HepG2 (cell line): ENCODE measurements around the gene L3MBTL1. TPM values are rescaled to one million over a fixed set of nuclear protein-coding genes. Genes with fewer than 3 reads are reported as not detected.

Source experiments
- ATF7-NPFF ChIP-seq: sonication (generic); formaldehyde crosslinking; IDR thresholded peaks from 2 replicates; pipeline ENCODE4 v1.8.1; 2023; ENCODE audit warnings: mild to moderate bottlenecking, low read depth, missing genetic modification reagents, moderate library complexity
- DPF2 ChIP-seq: sonication (generic); formaldehyde crosslinking; IDR thresholded peaks from 2 replicates; pipeline ENCODE4 v1.4.0; 2020; ENCODE audit warnings: mild to moderate bottlenecking, low read depth, missing genetic modification reagents, borderline replicate concordance
- NONO ChIP-seq, 2 experiments: fragments of 450-650 bp in 1 of 2; sonication (generic) in 1 of 2; formaldehyde crosslinking in 1 of 2; IDR thresholded peaks in 1 of 2; conservative IDR thresholded peaks in 1 of 2; 2 replicates each; pipeline versions ENCODE4 v1.6.1 to v1.8.0; 2017 to 2022; ENCODE audit warnings: mild to moderate bottlenecking in 1 of 2, missing genetic modification reagents in 1 of 2, moderate library complexity in 1 of 2
- NRL ChIP-seq: sonication (generic); formaldehyde crosslinking; IDR thresholded peaks from 2 replicates; pipeline ENCODE4 v1.5.0; 2020; ENCODE audit warnings: missing genetic modification reagents, mild to moderate bottlenecking, moderate library complexity, borderline replicate concordance
- PRMT3 ChIP-seq: sonication (generic); formaldehyde crosslinking; IDR thresholded peaks from 2 replicates; pipeline ENCODE4 v1.8.1; 2022; ENCODE audit warnings: low read depth, mild to moderate bottlenecking, moderate library complexity, missing genetic modification reagents, borderline replicate concordance
- RXRB ChIP-seq: IDR thresholded peaks from 2 replicates; pipeline ENCODE4 v1.6.1; 2016; ENCODE audit warnings: borderline replicate concordance, missing genetic modification reagents, missing compliant biosample characterization
- SMAD9 ChIP-seq: sonication (generic); formaldehyde crosslinking; IDR thresholded peaks from 2 replicates; pipeline ENCODE4 v1.5.1; 2020; ENCODE audit warnings: mild to moderate bottlenecking, missing genetic modification reagents
- SOX13 ChIP-seq, 3 experiments: fragments of 450-650 bp in 1 of 3; sonication (generic) in 1 of 3; formaldehyde crosslinking in 1 of 3; IDR thresholded peaks in 2 of 3; conservative IDR thresholded peaks in 1 of 3; 2 replicates each; pipeline versions ENCODE4 v1.5.0 to v1.6.1; 2016 to 2020; ENCODE audit warnings: antibody characterized with exemption in 1 of 3, mild to moderate bottlenecking in 1 of 3, missing compliant biosample characterization in 1 of 3, missing genetic modification reagents in 1 of 3, moderate library complexity in 1 of 3
- ZEB1 ChIP-seq: IDR thresholded peaks from 2 replicates; pipeline ENCODE4 v1.6.1; 2012; ENCODE audit warnings: mild to moderate bottlenecking, low read depth, inconsistent platforms; ENCODE audit not compliant: insufficient replicate concordance
- ZFP90 ChIP-seq: sonication (generic); formaldehyde crosslinking; IDR thresholded peaks from 2 replicates; pipeline ENCODE4 v1.8.0; 2022; ENCODE audit warnings: missing genetic modification reagents, mild to moderate bottlenecking, inconsistent platforms, borderline replicate concordance
- ZNF367 ChIP-seq: sonication (generic); formaldehyde crosslinking; IDR thresholded peaks from 2 replicates; pipeline ENCODE4 v1.4.0; 2020; ENCODE audit warnings: missing genetic modification reagents, borderline replicate concordance
- ZNF451 ChIP-seq: sonication (generic); formaldehyde crosslinking; IDR thresholded peaks from 2 replicates; pipeline ENCODE4 v1.5.0; 2020; ENCODE audit warnings: mild to moderate bottlenecking, missing genetic modification reagents
- ZNF510 ChIP-seq: sonication (generic); formaldehyde crosslinking; IDR thresholded peaks from 2 replicates; pipeline ENCODE4 v1.4.0; 2020; ENCODE audit warnings: low read depth, mild to moderate bottlenecking, missing genetic modification reagents
- ZNF773 ChIP-seq: sonication (generic); formaldehyde crosslinking; IDR thresholded peaks from 2 replicates; pipeline ENCODE4 v1.4.0; 2020; ENCODE audit warnings: missing genetic modification reagents, borderline replicate concordance
- polyA plus RNA-seq, 8 experiments: library from polyadenylated mRNA; depleted of rRNA in 3 of 8; stranded (reverse) in 7 of 8; unstranded in 1 of 8; fragments of >200 nt; fragmentation: Illumina TruSeq in 4 of 8; extraction: Trizol in 4 of 8; gene quantifications; 2 replicates each; pipeline versions ENCODE4 v1.2.1 to v1.2.3, GENCODE V29; 2011 to 2016; ENCODE audit warnings: low read depth in 4 of 8, missing spikeins in 1 of 8, mixed read lengths in 1 of 8; ENCODE audit not compliant: insufficient read depth in 1 of 8
- total RNA-seq, 5 experiments: library from RNA; depleted of rRNA; stranded (reverse); fragments of >200 nt; fragmentation: Illumina TruSeq; extraction: Trizol; gene quantifications; 2 replicates each; pipeline ENCODE4 v1.2.3, GENCODE V29; 2016; ENCODE audit warnings: low read depth in 1 of 5
- TF ChIP-seq, protein P1 (sequence below): sonication (generic); formaldehyde crosslinking; IDR thresholded peaks from 2 replicates; pipeline ENCODE4 v1.4.0; 2020; ENCODE audit warnings: missing genetic modification reagents
- TF ChIP-seq, protein P2 (sequence below): sonication (generic); formaldehyde crosslinking; IDR thresholded peaks from 2 replicates; pipeline ENCODE4 v1.8.0; 2022; ENCODE audit warnings: missing genetic modification reagents, mild to moderate bottlenecking, borderline replicate concordance
- TF ChIP-seq, protein P3 (sequence below): sonication (generic); formaldehyde crosslinking; IDR thresholded peaks from 2 replicates; pipeline ENCODE4 v1.9.0; 2021; ENCODE audit warnings: missing genetic modification reagents, mild to moderate bottlenecking, borderline replicate concordance
- TF ChIP-seq, protein P4 (sequence below): sonication (generic); formaldehyde crosslinking; IDR thresholded peaks from 2 replicates; pipeline ENCODE4 v1.5.0; 2020; ENCODE audit warnings: missing genetic modification reagents
- TF ChIP-seq, protein P5 (sequence below): sonication (generic); formaldehyde crosslinking; IDR thresholded peaks from 2 replicates; pipeline ENCODE4 v1.4.0; 2020; ENCODE audit warnings: missing genetic modification reagents, borderline replicate concordance

L3MBTL1 gene
- total and polyA plus RNA-seq, 2 of the 13 experiments (the other 11 are each of a cell fraction or from before 2014, with no cell fraction given), result 9.0 to 17.8 TPM

DNA sequence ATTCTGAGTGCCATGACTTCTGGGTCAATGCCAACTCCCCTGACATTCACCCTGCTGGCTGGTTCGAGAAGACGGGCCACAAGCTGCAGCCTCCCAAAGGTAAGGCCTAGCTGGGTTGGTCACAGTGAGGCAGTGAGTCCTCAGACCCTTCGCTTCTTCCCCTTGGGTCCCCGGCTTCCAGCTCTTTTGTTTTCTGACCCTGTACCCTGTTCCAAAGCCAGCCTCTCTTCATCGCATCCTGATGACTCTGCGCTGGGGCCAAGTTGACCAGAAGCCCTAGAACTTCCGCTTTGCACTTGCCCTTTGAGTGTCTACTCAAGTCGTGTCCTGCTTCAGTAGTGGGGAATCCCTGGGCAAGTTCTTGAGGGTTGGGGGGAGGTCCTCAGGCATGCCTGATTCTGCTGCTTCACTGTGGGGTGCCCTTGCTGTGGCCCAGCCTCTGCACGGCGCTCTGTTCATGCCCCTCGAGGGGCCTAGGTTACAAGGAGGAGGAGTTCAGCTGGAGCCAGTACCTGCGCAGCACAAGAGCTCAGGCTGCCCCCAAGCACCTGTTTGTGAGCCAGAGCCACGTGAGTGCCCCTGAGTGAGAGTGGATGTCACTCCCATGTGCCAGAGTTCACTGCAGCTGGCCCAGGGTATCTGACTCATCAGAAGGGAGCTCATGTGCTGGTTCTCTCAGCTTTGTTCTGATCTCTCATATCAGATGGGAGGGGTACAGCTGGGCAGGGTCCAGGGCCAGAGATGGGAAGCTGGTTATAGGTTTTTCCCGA lies 23.0 kb downstream of the L3MBTL1 start (continued):
- TF ChIP-seq, protein P1, sequence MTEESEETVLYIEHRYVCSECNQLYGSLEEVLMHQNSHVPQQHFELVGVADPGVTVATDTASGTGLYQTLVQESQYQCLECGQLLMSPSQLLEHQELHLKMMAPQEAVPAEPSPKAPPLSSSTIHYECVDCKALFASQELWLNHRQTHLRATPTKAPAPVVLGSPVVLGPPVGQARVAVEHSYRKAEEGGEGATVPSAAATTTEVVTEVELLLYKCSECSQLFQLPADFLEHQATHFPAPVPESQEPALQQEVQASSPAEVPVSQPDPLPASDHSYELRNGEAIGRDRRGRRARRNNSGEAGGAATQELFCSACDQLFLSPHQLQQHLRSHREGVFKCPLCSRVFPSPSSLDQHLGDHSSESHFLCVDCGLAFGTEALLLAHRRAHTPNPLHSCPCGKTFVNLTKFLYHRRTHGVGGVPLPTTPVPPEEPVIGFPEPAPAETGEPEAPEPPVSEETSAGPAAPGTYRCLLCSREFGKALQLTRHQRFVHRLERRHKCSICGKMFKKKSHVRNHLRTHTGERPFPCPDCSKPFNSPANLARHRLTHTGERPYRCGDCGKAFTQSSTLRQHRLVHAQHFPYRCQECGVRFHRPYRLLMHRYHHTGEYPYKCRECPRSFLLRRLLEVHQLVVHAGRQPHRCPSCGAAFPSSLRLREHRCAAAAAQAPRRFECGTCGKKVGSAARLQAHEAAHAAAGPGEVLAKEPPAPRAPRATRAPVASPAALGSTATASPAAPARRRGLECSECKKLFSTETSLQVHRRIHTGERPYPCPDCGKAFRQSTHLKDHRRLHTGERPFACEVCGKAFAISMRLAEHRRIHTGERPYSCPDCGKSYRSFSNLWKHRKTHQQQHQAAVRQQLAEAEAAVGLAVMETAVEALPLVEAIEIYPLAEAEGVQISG (CRISPR knock-in tag), result peak; percentile 84
- TF ChIP-seq, protein P2, sequence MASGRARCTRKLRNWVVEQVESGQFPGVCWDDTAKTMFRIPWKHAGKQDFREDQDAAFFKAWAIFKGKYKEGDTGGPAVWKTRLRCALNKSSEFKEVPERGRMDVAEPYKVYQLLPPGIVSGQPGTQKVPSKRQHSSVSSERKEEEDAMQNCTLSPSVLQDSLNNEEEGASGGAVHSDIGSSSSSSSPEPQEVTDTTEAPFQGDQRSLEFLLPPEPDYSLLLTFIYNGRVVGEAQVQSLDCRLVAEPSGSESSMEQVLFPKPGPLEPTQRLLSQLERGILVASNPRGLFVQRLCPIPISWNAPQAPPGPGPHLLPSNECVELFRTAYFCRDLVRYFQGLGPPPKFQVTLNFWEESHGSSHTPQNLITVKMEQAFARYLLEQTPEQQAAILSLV (CRISPR knock-in tag), result peak; percentile 91
- TF ChIP-seq ATF7-NPFF (CRISPR knock-in tag), result peak; percentile 87
- TF ChIP-seq NRL, result peak; percentile 78; the same call in 1 of the 2 replicates
- 0 out of 2 replicates have a peak, but pooled peaks have one; percentile 36 for TF ChIP-seq ZNF510
- TF ChIP-seq PRMT3 (CRISPR knock-in tag), result peak; percentile 87; the same call in 1 of the 2 replicates
- TF ChIP-seq ZNF367, result 0 out of 2 replicates have a peak, but pooled peaks have one; percentile 49
- TF ChIP-seq RXRB, result peak; percentile 87
- TF ChIP-seq, protein P3, sequence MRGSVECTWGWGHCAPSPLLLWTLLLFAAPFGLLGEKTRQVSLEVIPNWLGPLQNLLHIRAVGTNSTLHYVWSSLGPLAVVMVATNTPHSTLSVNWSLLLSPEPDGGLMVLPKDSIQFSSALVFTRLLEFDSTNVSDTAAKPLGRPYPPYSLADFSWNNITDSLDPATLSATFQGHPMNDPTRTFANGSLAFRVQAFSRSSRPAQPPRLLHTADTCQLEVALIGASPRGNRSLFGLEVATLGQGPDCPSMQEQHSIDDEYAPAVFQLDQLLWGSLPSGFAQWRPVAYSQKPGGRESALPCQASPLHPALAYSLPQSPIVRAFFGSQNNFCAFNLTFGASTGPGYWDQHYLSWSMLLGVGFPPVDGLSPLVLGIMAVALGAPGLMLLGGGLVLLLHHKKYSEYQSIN (CRISPR knock-in tag), result no peak
- TF ChIP-seq, protein P4, sequence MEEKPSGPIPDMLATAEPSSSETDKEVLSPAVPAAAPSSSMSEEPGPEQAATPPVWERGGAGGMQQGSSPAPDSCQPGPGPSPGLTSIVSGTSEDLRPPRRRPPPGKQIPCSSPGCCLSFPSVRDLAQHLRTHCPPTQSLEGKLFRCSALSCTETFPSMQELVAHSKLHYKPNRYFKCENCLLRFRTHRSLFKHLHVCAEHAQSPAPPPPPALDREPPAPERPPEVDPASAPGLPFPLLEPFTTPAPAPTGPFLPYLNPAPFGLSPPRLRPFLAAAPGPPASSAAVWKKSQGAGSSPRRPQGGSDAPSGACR (CRISPR knock-in tag), result 0 out of 2 replicates have a peak, but pooled peaks have one; percentile 48
- TF ChIP-seq DPF2 (CRISPR knock-in tag), result peak; percentile 49; the same call in 1 of the 2 replicates
- TF ChIP-seq, protein P5, sequence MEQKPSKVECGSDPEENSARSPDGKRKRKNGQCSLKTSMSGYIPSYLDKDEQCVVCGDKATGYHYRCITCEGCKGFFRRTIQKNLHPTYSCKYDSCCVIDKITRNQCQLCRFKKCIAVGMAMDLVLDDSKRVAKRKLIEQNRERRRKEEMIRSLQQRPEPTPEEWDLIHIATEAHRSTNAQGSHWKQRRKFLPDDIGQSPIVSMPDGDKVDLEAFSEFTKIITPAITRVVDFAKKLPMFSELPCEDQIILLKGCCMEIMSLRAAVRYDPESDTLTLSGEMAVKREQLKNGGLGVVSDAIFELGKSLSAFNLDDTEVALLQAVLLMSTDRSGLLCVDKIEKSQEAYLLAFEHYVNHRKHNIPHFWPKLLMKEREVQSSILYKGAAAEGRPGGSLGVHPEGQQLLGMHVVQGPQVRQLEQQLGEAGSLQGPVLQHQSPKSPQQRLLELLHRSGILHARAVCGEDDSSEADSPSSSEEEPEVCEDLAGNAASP, result peak; percentile 76
- peak; percentile 95 for TF ChIP-seq SMAD9 (CRISPR knock-in tag)
- peak; percentile 82 for TF ChIP-seq ZEB1
- TF ChIP-seq NONO (IDR thresholded peaks at IDR 0.05), result no peak
- 0 out of 2 replicates have a peak, but pooled peaks have one; percentile 22 for TF ChIP-seq NONO (CRISPR knock-in tag; conservative IDR thresholded peaks at IDR 0.05)
- peak; percentile 23; the same call in 1 of the 2 replicates for TF ChIP-seq ZFP90
- TF ChIP-seq SOX13 (IDR thresholded peaks at IDR 0.05), result peak; percentile 67; the same call in 1 of the 2 replicates
- TF ChIP-seq SOX13 (CRISPR knock-in tag; conservative IDR thresholded peaks at IDR 0.05 in 1 of 2, IDR thresholded peaks at IDR 0.05 in 1 of 2), result peak in 1 of 2 experiments; percentile 84; a peak in 2 of 4 replicates
- TF ChIP-seq ZNF773 (CRISPR knock-in tag), result peak; percentile 89; the same call in 1 of the 2 replicates
- TF ChIP-seq ZNF451 (CRISPR knock-in tag), result peak; percentile 99
